ENCODE measurements around the gene CCDC172. TPM values are rescaled to one million over a fixed set of nuclear protein-coding genes. Genes with fewer than 3 reads are reported as not detected.

Gene CCDC172
- total RNA-seq: not detected

GRCh38 chr10:116324227-116324950, at the start of gene CCDC172:
CCDC172 (plus strand) TSS chr10:116324448; CDS start chr10:116325012, 564 bp downstream.
- no peak for DNase-seq

- DNase-seq: no peak
Measured at GRCh38 chr10:116276981-116277380, 47.3 kb upstream of the CCDC172 start.

- DNase-seq: no peak
Measured at GRCh38 chr10:116278846-116279245, 45.4 kb upstream of the CCDC172 start.

GRCh38 chr10:116281775-116282174, 42.5 kb upstream of the CCDC172 start:
- no peak for DNase-seq

DNA sequence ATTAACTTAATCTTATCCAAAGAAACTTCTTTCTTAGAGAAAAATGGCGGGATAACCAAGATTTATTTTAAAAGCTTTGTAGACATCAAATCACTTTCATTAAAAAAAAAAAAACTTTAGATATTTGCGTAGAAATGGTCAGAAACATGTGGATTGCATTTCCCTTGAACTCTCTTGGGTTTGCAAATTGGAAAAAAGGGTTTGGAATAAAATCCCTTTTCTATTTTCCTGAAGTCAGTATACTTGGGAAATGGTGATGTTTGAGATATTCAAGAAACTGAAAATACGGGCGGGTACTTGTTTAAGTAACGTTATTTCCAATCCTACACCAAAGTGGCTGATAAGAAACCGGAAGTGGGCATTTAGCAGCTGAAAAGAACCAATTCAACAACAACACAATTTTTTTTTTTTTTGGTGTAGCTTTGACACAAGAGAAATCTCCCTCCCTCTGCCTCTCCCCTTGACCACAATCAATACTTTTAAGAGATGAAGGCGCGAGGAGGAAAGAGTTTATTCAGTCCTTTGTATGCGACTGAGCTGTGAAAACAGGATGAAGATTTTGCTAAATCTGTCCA, 37.5 kb upstream of the CCDC172 start:
- no peak for DNase-seq

DNA sequence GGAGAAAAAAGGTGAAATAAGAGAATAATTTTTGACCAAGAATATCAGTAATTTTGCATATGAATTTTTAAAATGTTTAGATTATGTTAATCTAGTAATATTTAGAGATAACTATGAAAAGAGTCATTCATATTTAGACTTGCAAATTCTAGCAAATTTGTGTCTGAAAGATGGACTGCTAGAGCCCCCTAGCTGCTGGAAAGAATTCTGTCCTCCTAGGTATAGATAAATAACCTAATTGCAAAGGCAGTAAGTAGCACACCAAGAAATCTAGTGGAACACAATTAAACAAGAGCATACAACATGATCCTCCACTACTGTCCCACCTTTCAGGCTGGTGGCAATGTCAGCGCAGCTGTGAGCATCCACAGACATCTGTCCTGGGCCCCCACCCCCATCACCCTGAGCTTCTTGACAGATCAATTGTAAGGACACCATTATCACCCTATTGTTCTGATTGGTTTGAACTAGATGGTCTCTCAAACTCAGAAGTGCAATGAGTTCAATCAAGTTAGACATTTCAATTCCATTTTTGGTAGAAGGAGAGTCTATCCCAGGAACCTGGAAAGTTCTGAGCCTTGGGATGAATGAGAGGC, 36.2 kb upstream of the CCDC172 start:
- DNase-seq: peak; percentile 65

GRCh38 chr10:116289652-116290051, 34.6 kb upstream of the CCDC172 start:
- no peak for DNase-seq

GRCh38 chr10:116292493-116292892, 31.8 kb upstream of the CCDC172 start:
- no peak for DNase-seq

- DNase-seq: no peak
Measured at GRCh38 chr10:116296291-116296721, 27.9 kb upstream of the CCDC172 start.

GRCh38 chr10:116298586-116298985, 25.7 kb upstream of the CCDC172 start:
- no peak for DNase-seq

DNA sequence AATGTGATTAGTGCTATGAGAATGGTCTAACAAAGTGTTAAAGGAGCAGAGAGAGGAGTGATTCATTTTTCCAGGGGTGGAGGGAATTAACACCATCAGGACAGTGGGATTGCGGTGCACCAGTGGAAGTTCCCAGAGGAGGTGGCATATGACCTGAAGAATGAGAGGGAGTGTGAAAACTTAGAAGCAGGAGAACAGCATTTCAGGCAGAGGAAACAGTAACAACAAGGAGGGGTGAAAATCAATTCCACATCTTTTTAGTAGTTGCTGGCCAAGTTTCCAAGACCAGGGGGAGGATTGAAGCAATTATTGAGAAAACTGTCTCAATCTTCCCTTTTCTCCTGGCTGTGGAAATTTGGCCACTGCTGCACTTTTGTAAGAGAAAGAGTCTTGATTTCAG, 23.7 kb upstream of the CCDC172 start:
- DNase-seq: peak; percentile 76

DNA sequence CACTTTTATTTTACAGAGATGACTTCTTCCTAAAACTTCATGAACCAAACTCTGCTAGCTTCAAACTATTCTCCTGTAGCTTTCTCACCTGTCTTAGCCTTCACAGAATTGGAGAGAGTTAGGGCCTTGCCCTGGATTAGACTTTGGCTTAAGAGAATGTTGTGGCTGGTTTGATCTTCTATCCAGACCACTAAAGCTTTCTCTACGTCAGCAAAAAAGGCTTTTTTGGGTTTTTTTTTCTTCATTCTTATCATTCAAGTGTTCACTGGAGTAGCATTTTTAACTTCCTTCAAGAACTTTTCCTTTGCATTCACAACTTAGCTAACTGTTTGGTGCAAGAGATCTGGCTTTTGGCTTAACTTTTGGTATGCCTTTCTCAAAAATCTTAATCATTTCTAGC, 19.3 kb upstream of the CCDC172 start:
- DNase-seq: no peak

DNA sequence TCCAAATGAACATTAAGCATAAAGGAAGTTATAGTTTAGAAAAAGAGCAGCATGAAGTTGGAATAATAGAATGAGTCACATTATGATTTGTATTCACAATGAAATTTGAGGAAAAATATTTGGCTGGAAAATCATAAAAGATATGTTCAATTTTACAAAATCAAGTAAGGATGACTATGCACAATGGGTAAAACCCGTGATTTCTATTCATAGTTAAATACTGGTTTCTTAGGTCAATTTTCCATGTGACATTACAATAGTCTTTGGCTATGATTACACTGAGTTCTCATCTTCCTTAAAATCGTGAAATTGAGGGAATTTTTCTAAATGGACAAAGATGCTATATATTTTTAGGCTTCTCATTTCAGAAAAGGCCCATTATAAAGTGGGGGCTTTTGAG, 17.4 kb upstream of the CCDC172 start:
- no peak for DNase-seq

- DNase-seq: no peak
Measured at GRCh38 chr10:116307455-116307854, 16.8 kb upstream of the CCDC172 start.

DNA sequence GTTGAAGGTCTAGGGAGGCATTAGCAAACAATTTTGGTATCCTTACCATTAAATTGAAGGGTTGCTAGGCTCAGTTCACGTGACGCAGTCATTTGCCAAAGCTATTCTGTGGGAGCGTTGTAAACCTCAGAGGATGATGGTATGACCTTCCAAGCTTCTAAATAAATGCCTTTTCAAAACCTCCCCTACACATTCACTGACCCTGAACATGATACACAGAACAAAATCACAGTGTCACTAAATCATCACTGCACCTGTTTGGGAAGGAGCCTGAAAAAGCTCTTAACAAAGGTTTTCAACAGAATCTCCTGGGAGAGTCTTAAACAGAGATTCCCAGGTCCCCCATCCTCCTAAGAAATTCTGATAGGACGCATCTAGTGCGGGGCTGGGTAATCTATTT, 13.2 kb upstream of the CCDC172 start:
- no peak for DNase-seq

DNA sequence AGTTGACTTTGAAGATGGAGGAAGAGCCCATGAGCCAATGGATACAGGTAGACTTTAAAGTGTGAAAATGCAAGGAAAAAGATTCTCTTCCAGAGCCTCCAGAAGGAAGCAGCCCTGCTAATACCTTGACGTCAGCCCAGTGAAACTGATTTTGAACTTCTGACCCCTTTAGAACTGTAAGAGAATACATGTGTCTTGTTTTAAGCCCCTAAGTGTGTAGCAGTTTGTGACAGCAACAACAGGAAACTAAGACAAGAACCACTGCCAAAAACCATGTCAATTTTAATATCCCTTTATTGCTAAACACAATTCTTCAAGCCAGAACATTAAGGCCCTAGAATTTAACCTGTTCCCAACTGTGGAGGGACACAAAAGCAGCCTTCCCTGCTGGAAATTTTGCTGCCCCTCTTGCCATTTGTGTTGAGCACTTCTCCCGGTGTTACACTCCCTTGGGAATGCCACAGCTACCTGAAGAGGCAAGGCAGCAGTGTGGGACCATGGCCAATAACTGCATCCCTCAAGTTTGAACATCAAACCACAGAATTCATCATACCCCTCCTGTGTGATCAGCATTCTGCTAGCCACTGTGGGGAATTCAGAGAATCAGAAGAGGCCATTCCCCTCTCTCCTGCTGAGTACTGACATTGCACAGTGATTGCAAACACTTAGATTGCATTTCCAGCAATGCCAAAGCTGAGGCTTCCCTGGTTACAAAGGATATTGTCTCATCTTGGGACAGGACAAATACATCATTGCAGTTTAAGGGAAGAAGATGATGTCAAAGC, 12.3 kb upstream of the CCDC172 start:
- DNase-seq: no peak

- no peak for DNase-seq
Measured at GRCh38 chr10:116312548-116312947, 11.7 kb upstream of the CCDC172 start.

- DNase-seq: no peak
Measured at GRCh38 chr10:116316503-116316902, 7.7 kb upstream of the CCDC172 start.

- no peak for DNase-seq
Measured at GRCh38 chr10:116324951-116325635, 845 bp downstream of the CCDC172 start.

DNA sequence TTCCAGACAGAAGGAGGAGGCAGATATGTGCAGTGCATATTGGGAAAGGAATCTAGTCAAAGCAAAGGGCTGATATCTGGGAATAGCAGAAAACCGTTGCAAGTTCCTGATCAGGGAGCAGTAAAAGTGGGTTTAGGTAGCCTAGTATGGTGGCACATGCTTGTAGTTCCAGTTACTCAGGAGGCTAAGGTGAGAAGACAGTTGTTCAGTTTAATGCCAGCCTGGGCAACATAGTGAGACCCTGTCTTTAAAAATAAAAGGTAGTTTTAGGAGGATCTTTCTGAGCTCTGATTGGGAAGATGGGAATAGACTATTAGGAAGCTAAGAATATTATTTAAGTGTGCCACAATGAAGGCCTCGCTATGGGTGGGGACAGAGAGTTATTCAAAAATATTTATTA, 1.7 kb downstream of the CCDC172 start:
- no peak for DNase-seq

DNA sequence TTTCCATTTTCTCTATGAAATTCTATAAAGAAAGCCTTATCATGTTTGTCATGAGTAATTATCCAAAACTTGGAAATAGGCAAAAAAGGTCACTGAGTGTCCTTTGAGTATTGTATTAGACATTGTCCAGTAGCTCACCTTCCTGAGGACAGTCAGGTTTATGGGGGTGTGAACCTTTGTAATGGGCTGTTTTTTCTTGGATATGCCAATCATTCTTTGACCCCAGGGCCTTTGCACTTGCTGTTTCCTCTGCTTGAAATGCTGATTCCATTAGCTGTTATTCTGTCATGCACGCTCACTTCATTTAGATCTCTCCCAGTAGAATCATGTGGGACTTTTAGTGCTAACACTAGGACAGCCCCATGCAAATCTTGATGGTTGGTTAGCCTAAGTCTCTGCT, 4.9 kb downstream of the CCDC172 start:
- no peak for DNase-seq

- no peak for DNase-seq
Measured at GRCh38 chr10:116331815-116332214, 7.6 kb downstream of the CCDC172 start.
